CD8-positive, alpha-beta memory T cell (primary cell): ENCODE measurements around the gene FAM209A. TPM values are rescaled to one million over a fixed set of nuclear protein-coding genes. Genes with fewer than 3 reads are reported as not detected.
A peak's percentile ranks its signal among the peaks of the same experiment; 100 is the strongest.

Experiments
- CTCF ChIA-PET: fragments of 350-600 bp; sonication (Branson Sonifier 250); formaldehyde crosslinking; loops from one replicate; lab custom pipeline; 2021; ENCODE audit warnings: antibody characterized with exemption; lab: Charles Lee
- POLR2A ChIA-PET: fragments of 350-600 bp; sonication (Branson Sonifier 250); formaldehyde crosslinking; loops from one replicate; lab custom pipeline; 2021; ENCODE audit warnings: antibody characterized with exemption; lab: Charles Lee
- DNase-seq, 5 donors: peaks; one replicate each; pipeline versions ENCODE4 v3.0.0 to v3.0.0-alpha.2; 2020 to 2022; ENCODE audit warnings: mixed read lengths in 1 of 5
- H3K27ac ChIP-seq: one replicate; pipeline ENCODE4 v1.7.0; 2013; ENCODE audit warnings: low read depth, mild to moderate bottlenecking, low read length, moderate library complexity
- H3K27me3 ChIP-seq: 2 replicates; pipeline ENCODE4 v1.7.0; 2013; ENCODE audit warnings: low read length, mild to moderate bottlenecking; ENCODE audit not compliant: insufficient read depth, poor library complexity, severe bottlenecking
- H3K36me3 ChIP-seq: 2 replicates; pipeline ENCODE4 v1.7.0; 2013; ENCODE audit warnings: mild to moderate bottlenecking, low read length, moderate library complexity; ENCODE audit not compliant: insufficient read depth
- H3K4me1 ChIP-seq: 2 replicates; pipeline ENCODE4 v1.7.0; 2013; ENCODE audit warnings: mild to moderate bottlenecking, low read length, moderate library complexity; ENCODE audit not compliant: insufficient read depth
- H3K4me3 ChIP-seq: 2 replicates; pipeline ENCODE4 v1.7.0; 2013; ENCODE audit warnings: mild to moderate bottlenecking, low read length
- H3K9me3 ChIP-seq: 2 replicates; pipeline ENCODE4 v1.7.0; 2013; ENCODE audit warnings: mild to moderate bottlenecking, low read length
- H3K27ac Mint-ChIP-seq, 8 donors: one replicate each; pipeline ENCODE4 v1.8.0; 2020 to 2021; ENCODE audit warnings: mixed read lengths in 8 of 8, mild to moderate bottlenecking in 6 of 8, inconsistent platforms in 3 of 8, moderate library complexity in 3 of 8
- H3K27me3 Mint-ChIP-seq, 2 donors: one replicate each; pipeline ENCODE4 v1.8.0; 2020 to 2021; ENCODE audit warnings: mixed read lengths in 2 of 2, mild to moderate bottlenecking in 1 of 2, moderate library complexity in 1 of 2
- H3K36me3 Mint-ChIP-seq, 3 donors: one replicate each; pipeline ENCODE4 v1.8.0; 2020 to 2021; ENCODE audit warnings: mixed read lengths in 3 of 3, inconsistent platforms in 1 of 3, mild to moderate bottlenecking in 1 of 3
- H3K4me1 Mint-ChIP-seq, 3 donors: one replicate each; pipeline ENCODE4 v1.8.0; 2020 to 2021; ENCODE audit warnings: mixed read lengths in 3 of 3, inconsistent platforms in 1 of 3, mild to moderate bottlenecking in 1 of 3
- H3K4me3 Mint-ChIP-seq, 7 donors: one replicate each; pipeline ENCODE4 v1.8.0; 2020 to 2021; ENCODE audit warnings: mixed read lengths in 7 of 7, mild to moderate bottlenecking in 6 of 7, moderate library complexity in 4 of 7, inconsistent platforms in 2 of 7
- H3K9me3 Mint-ChIP-seq, 5 donors: one replicate each; pipeline ENCODE4 v1.8.0; 2020 to 2022; ENCODE audit warnings: mixed read lengths in 5 of 5, mild to moderate bottlenecking in 3 of 5, moderate library complexity in 2 of 5, inconsistent platforms in 1 of 5
- polyA plus RNA-seq: library from polyadenylated mRNA; unstranded; fragments of 300-500 nt; fragmentation: Illumina TruSeq; gene quantifications from one replicate; pipeline ENCODE4 v1.2.3, GENCODE V29; 2021
- total RNA-seq, 2 experiments: library from RNA; stranded (reverse); gene quantifications; one replicate each; pipeline ENCODE4 v1.2.3, GENCODE V29; 2021

FAM209A gene
- total and polyA plus RNA-seq, 3 experiments from 2014 or later = 0.33 to 1.2 (median 1.0) TPM

DNA sequence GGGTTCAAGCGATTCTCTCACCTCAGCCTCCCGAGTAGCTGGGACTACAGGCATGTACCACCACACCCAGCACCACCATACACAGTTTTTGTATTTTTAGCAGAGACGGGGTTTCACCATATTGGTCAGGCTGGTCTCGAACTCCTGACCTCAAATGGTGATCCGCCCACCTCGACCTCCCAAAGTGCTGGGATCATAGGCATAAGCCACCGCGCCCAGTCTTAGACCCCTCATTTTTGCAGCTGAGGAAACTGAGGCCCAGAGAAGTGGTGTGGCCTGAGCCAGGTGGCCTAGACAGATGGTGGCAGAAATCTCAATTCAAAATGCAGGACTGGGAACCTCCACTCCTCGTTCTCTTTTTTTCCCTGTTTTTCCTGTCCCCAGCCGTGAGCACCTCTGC lies 12.6 kb upstream of the FAM209A start:
- Mint-ChIP-seq H3K4me3 (no peak overlapping the region), H3K36me3 (peaks cover 7 to 76% (median 10%) of the 10 kb centered on the region in 3 donors), H3K27me3 (no peaks in the 10 kb centered on the region), H3K9me3 (no peaks in the 10 kb centered on the region), H3K27ac (peak overlapping the region in 1 of 8 donors; percentile 51), H3K4me1 (peaks cover 0 to 8% (median 0%) of the 10 kb centered on the region in 3 donors)
- Histone ChIP-seq H3K27me3 (no peaks in the 10 kb centered on the region), H3K27ac (no peak overlapping the region), H3K4me3 (no peak overlapping the region), H3K4me1 (no peaks in the 10 kb centered on the region), H3K9me3 (no peaks in the 10 kb centered on the region), H3K36me3 (peaks cover 15% of the 10 kb centered on the region)
- CTCF ChIA-PET = no interaction called here
- POLR2A ChIA-PET = no interaction called here
- DNase-seq = no peak

DNA sequence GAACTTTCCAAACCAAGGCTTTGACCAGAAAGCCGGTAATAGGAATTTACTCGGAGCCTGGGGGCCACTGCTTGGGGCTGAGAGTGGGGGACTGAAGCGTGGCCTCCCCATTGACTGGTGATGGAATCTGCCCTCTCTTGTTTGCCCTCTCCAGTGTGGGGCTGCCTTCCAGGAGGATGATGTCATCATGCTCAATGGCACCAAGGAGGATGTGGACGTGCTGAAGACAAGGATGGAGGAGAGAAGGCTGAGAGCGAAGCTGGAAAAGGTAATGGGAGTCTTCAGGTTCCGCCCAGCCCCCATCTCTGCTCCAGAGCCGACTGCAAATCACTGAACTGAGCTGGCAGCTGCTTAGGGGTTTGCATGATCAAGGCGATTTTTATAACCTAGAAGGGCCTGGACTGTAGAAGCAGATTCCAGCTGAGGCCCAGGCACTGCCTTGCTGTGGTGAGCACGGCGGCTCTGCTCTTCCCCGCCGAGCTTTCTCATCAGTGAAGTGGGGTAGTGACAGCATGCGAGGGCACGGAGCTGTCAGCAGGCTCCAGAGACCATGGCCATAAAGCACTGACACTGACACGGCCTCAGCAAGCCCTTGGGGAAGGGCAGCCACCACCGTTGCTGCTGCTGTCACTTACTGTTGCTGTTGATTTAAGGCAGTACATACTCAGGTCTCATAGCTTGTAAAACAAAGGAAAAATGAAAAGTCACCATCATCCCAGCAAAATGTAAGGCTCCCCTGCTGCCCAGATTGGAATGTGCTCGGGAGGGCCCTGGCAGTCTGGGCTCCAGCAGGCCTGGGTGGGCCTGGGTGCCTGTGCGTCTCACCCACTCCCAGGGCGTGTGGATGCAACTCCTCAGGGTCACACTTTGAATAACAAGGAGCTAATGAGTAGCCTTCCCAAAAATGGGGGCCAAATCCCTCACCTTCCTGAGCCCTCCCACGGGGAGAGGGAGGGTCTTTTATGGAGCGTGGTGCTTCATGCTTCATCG lies 11.1 kb upstream of the FAM209A start:
- no peaks in the 10 kb centered on the region for H3K4me1 ChIP-seq
- no peak overlapping the region for H3K4me3 ChIP-seq
- peaks cover 28% of the 10 kb centered on the region for H3K36me3 ChIP-seq
- Mint-ChIP-seq H3K27ac (peak overlapping the region in 1 of 8 donors; percentile 47), H3K4me1 (peaks cover 0 to 6% (median 0%) of the 10 kb centered on the region in 3 donors), H3K27me3 (no peaks in the 10 kb centered on the region), H3K4me3 (no peak overlapping the region), H3K36me3 (peaks cover 20 to 81% (median 20%) of the 10 kb centered on the region in 3 donors), H3K9me3 (peaks cover 0 to 4% (median under 1%) of the 10 kb centered on the region in 5 donors)
- CTCF ChIA-PET = no interaction called here
- no peaks in the 10 kb centered on the region for H3K27me3 ChIP-seq
- no peak overlapping the region for H3K27ac ChIP-seq
- POLR2A ChIA-PET = no interaction called here
- H3K9me3 ChIP-seq = no peaks in the 10 kb centered on the region
- DNase-seq = no peak

DNA sequence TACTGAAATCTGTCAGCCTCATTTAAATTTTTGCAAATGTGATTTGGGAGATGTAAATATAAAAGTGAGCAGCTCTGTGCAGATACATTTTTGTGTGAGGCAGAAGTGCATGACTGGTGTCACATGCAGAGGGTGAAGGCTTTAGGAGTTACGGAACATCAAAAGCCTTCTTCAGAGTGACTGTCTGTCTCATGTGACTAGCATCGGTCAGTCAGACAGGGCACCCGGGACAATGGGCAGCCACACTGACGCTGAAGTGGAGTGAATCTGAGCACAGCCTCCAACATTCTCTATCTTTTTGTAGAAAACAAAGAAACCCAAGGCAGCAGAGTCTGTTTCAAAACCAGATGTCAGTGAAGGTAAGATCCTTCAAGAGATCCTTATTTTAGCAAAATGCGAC lies 7.9 kb upstream of the FAM209A start:
- peaks cover 15% of the 10 kb centered on the region for H3K9me3 ChIP-seq
- Mint-ChIP-seq H3K27ac (peak overlapping the region in 1 of 8 donors; percentile 33), H3K36me3 (peaks cover 37 to 96% (median 50%) of the 10 kb centered on the region in 3 donors), H3K4me3 (no peak overlapping the region), H3K27me3 (no peaks in the 10 kb centered on the region), H3K9me3 (peaks cover 14 to 31% (median 25%) of the 10 kb centered on the region in 5 donors), H3K4me1 (no peaks in the 10 kb centered on the region)
- peaks cover 40% of the 10 kb centered on the region for H3K36me3 ChIP-seq
- ChIA-PET POLR2A (no interaction called here), CTCF (interaction anchor here (1.0 kb wide), 1 partner anchor 34 kb away, joined by 4 read pairs; no protein-coding TSS in a partner anchor)
- H3K4me3 ChIP-seq = no peak overlapping the region
- no peaks in the 10 kb centered on the region for H3K27me3 ChIP-seq
- H3K4me1 ChIP-seq = no peaks in the 10 kb centered on the region
- DNase-seq = no peak
- no peak overlapping the region for H3K27ac ChIP-seq

DNA sequence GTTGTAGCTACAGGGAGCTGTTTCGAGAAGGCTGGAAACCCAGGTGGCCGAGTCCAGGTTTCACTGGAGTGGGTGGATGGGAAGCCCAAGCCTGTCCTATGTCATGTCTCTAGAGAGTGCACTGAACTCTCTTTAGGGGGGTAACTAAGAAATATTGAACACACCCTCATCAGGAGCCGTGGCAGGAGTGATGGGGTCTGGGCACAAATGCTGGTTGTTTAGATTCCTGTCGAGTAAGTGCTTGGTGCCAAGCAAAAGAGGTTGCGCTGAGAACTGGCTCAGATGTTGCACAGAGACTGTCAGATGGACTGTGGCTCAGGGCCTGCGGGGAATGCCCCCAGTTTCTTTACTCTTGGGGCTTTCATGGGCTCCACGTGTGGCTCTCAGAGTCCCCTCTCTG lies 7.3 kb upstream of the FAM209A start:
- DNase-seq = no peak
- H3K4me3 ChIP-seq = no peak overlapping the region
- CTCF ChIA-PET = no interaction called here
- no peak overlapping the region for H3K4me3 Mint-ChIP-seq
- no peaks in the 10 kb centered on the region for H3K4me1 Mint-ChIP-seq
- no peaks in the 10 kb centered on the region for H3K27me3 ChIP-seq
- H3K36me3 ChIP-seq = peaks cover 40% of the 10 kb centered on the region
- H3K9me3 ChIP-seq = peaks cover 15% of the 10 kb centered on the region
- H3K9me3 Mint-ChIP-seq = peaks cover 19 to 36% (median 26%) of the 10 kb centered on the region in 5 donors
- H3K27me3 Mint-ChIP-seq = no peaks in the 10 kb centered on the region
- POLR2A ChIA-PET = no interaction called here
- no peaks in the 10 kb centered on the region for H3K4me1 ChIP-seq
- H3K27ac ChIP-seq = no peak overlapping the region
- H3K27ac Mint-ChIP-seq = no peak overlapping the region
- H3K36me3 Mint-ChIP-seq = peaks cover 37 to 93% (median 56%) of the 10 kb centered on the region in 3 donors

- no peaks in the 10 kb centered on the region for H3K27me3 Mint-ChIP-seq
Measured at GRCh38 chr20:56517641-56518040, 6.9 kb upstream of the FAM209A start.

GRCh38 chr20:56518126-56518525 lies 6.4 kb upstream of the FAM209A start:
- no peak overlapping the region for H3K4me3 Mint-ChIP-seq
- ChIA-PET CTCF (no interaction called here), POLR2A (no interaction called here)
- H3K4me1 Mint-ChIP-seq = peaks cover under 1 to 5% (median 2%) of the 10 kb centered on the region in 3 donors
- no peak overlapping the region for H3K4me3 ChIP-seq
- peaks cover 37 to 85% (median 57%) of the 10 kb centered on the region in 3 donors for H3K36me3 Mint-ChIP-seq
- peaks cover 19 to 40% (median 27%) of the 10 kb centered on the region in 5 donors for H3K9me3 Mint-ChIP-seq
- H3K27ac ChIP-seq = no peak overlapping the region
- H3K9me3 ChIP-seq = peaks cover 15% of the 10 kb centered on the region
- peak overlapping the region in 1 of 8 donors; percentile 90 for H3K27ac Mint-ChIP-seq
- peaks cover 0 to under 1% of the 10 kb centered on the region in 2 donors for H3K27me3 Mint-ChIP-seq
- H3K36me3 ChIP-seq = peaks cover 39% of the 10 kb centered on the region
- no peaks in the 10 kb centered on the region for H3K4me1 ChIP-seq
- no peak for DNase-seq
- no peaks in the 10 kb centered on the region for H3K27me3 ChIP-seq

More at GRCh38 chr20:56517641-56518040, 6.9 kb upstream of the FAM209A start:
- no peaks in the 10 kb centered on the region for H3K4me1 Mint-ChIP-seq
- H3K36me3 Mint-ChIP-seq = peaks cover 37 to 89% (median 56%) of the 10 kb centered on the region in 3 donors
- H3K9me3 ChIP-seq = peaks cover 15% of the 10 kb centered on the region
- H3K4me1 ChIP-seq = no peaks in the 10 kb centered on the region
- CTCF ChIA-PET = no interaction called here
- H3K27ac ChIP-seq = no peak overlapping the region
- peak overlapping the region in 1 of 8 donors; percentile 42 for H3K27ac Mint-ChIP-seq
- H3K4me3 ChIP-seq = no peak overlapping the region
- H3K9me3 Mint-ChIP-seq = peaks cover 19 to 38% (median 26%) of the 10 kb centered on the region in 5 donors
- POLR2A ChIA-PET = no interaction called here
- peaks cover 40% of the 10 kb centered on the region for H3K36me3 ChIP-seq
- DNase-seq = no peak
- H3K4me3 Mint-ChIP-seq = no peak overlapping the region
- no peaks in the 10 kb centered on the region for H3K27me3 ChIP-seq

- Histone ChIP-seq H3K4me3 (no peak overlapping the region), H3K36me3 (peaks cover 34% of the 10 kb centered on the region), H3K27ac (no peak overlapping the region), H3K4me1 (no peaks in the 10 kb centered on the region), H3K27me3 (no peaks in the 10 kb centered on the region), H3K9me3 (peaks cover 15% of the 10 kb centered on the region)
- ChIA-PET CTCF (no interaction called here), POLR2A (no interaction called here)
- Mint-ChIP-seq H3K27ac (no peak overlapping the region), H3K36me3 (peaks cover 37 to 78% (median 59%) of the 10 kb centered on the region in 3 donors), H3K4me1 (peaks cover 3 to 8% (median 5%) of the 10 kb centered on the region in 3 donors), H3K9me3 (peaks cover 19 to 43% (median 30%) of the 10 kb centered on the region in 5 donors), H3K4me3 (peak overlapping the region in 1 of 7 donors; percentile 46), H3K27me3 (peaks cover 0 to 1% of the 10 kb centered on the region in 2 donors)
- DNase-seq = no peak
Measured at GRCh38 chr20:56518721-56519398, 5.7 kb upstream of the FAM209A start.
